GM12878 (cell line): Measurements from ENCODE around the gene LASP1. TPM values are rescaled to one million over a fixed set of nuclear protein-coding genes. Genes with fewer than 3 reads are reported as not detected.

Source experiments
- CBX3 ChIP-seq: fragments of 200-600 bp; sonication (generic); IDR thresholded peaks from 2 replicates; pipeline ENCODE4 v1.6.1; 2016; ENCODE audit warnings: low read depth, borderline replicate concordance
- EED ChIP-seq: sonication (generic); IDR thresholded peaks from 2 replicates; pipeline ENCODE4 v1.6.1; 2016; ENCODE audit warnings: antibody characterized with exemption, low read depth
- GATAD2B ChIP-seq: fragments of 450-650 bp; conservative IDR thresholded peaks from 2 replicates; pipeline ENCODE4 v1.6.1; 2017; ENCODE audit warnings: low read depth, mild to moderate bottlenecking, moderate library complexity
- IRF4 ChIP-seq: IDR thresholded peaks from 2 replicates; pipeline ENCODE4 v1.6.1; 2011; ENCODE audit warnings: low read depth, low read length
- MYB ChIP-seq: fragments of 150-350 bp; IDR thresholded peaks from 2 replicates; pipeline ENCODE4 v1.6.1; 2014; ENCODE audit warnings: mild to moderate bottlenecking, low read depth, low read length, borderline replicate concordance
- RELA ChIP-seq: fragments of 450-650 bp; IDR thresholded peaks from 2 replicates; pipeline ENCODE4 v1.8.0; 2014; ENCODE audit warnings: borderline replicate concordance; ENCODE audit not compliant: partially characterized antibody
- RUNX3 ChIP-seq: IDR thresholded peaks from 2 replicates; pipeline ENCODE4 v1.6.1; 2012; ENCODE audit warnings: low read length, inconsistent platforms
- SMARCA5 ChIP-seq: fragments of 450-650 bp; IDR thresholded peaks from 2 replicates; pipeline ENCODE4 v1.6.1; 2017; ENCODE audit warnings: mild to moderate bottlenecking
- TAF1 ChIP-seq: IDR thresholded peaks from 2 replicates; pipeline ENCODE4 v1.6.1; 2011; ENCODE audit warnings: mild to moderate bottlenecking, low read depth, low read length, borderline replicate concordance
- WRNIP1 ChIP-seq: IDR thresholded peaks from 2 replicates; pipeline ENCODE4 v1.6.1; 2011; ENCODE audit warnings: low read depth, low read length, improper control_type of control experiment, borderline replicate concordance
- ZBED1 ChIP-seq: IDR thresholded peaks from 2 replicates; pipeline ENCODE4 v1.6.1; 2016; ENCODE audit warnings: borderline replicate concordance
- ZNF622 ChIP-seq: fragments of 450-650 bp; IDR thresholded peaks from 2 replicates; pipeline ENCODE4 v1.6.1; 2017; ENCODE audit warnings: mild to moderate bottlenecking, inconsistent platforms
- polyA plus RNA-seq, 11 experiments: library from polyadenylated mRNA; depleted of rRNA in 4 of 11; unstranded in 6 of 11; stranded (reverse) in 5 of 11; fragments of >200 nt; fragmentation: Nextera tagmentation in 4 of 11; fragmentation: Illumina TruSeq in 1 of 11; extraction: Ambion mirVana in 4 of 11; extraction: Trizol in 1 of 11; gene quantifications; 1 replicate in 1 of 11; 2 replicates in 10 of 11; pipeline versions ENCODE4 v1.2.1 to v1.2.3, GENCODE V29; 2011 to 2016; ENCODE audit warnings: inconsistent platforms in 2 of 11, missing spikeins in 2 of 11, low read depth in 1 of 11
- total RNA-seq, 4 experiments: library from RNA; depleted of rRNA in 3 of 4; stranded (reverse); fragments of >200 nt in 3 of 4; fragmentation: Illumina TruSeq in 1 of 4; extraction: Trizol in 1 of 4; gene quantifications; 2 replicates each; pipeline versions ENCODE4 v1.2.1 to v1.2.3, GENCODE V29; 2013 to 2021
- TF ChIP-seq, protein P1 (sequence below): fragments of 450-650 bp; IDR thresholded peaks from 2 replicates; pipeline ENCODE4 v1.6.1; 2017; ENCODE audit warnings: mild to moderate bottlenecking, moderate library complexity
- TF ChIP-seq, protein P2 (sequence below): IDR thresholded peaks from 2 replicates; pipeline ENCODE4 v1.6.1; 2012; ENCODE audit warnings: mild to moderate bottlenecking, low read depth, low read length
- TF ChIP-seq, protein P3 (sequence below): fragments of 450-650 bp; IDR thresholded peaks from 2 replicates; pipeline ENCODE4 v1.6.1; 2017; ENCODE audit warnings: low read depth, mild to moderate bottlenecking, moderate library complexity
- TF ChIP-seq, protein P4 (sequence below): fragments of 450-650 bp; conservative IDR thresholded peaks from 2 replicates; pipeline ENCODE4 v1.6.1; 2017; ENCODE audit warnings: mild to moderate bottlenecking, moderate library complexity
- TF ChIP-seq, protein P5 (sequence below): IDR thresholded peaks from 2 replicates; pipeline ENCODE4 v1.6.1; 2011; ENCODE audit warnings: borderline replicate concordance, low read depth, mild to moderate bottlenecking, moderate library complexity, low read length; ENCODE audit not compliant: insufficient read depth, poor library complexity, severe bottlenecking

Gene LASP1
- total and polyA plus RNA-seq, 10 of the 15 experiments (the other 5 are each of a cell fraction or from before 2014, with no cell fraction given), result 21.0 to 114 (median 59.3) TPM

DNA sequence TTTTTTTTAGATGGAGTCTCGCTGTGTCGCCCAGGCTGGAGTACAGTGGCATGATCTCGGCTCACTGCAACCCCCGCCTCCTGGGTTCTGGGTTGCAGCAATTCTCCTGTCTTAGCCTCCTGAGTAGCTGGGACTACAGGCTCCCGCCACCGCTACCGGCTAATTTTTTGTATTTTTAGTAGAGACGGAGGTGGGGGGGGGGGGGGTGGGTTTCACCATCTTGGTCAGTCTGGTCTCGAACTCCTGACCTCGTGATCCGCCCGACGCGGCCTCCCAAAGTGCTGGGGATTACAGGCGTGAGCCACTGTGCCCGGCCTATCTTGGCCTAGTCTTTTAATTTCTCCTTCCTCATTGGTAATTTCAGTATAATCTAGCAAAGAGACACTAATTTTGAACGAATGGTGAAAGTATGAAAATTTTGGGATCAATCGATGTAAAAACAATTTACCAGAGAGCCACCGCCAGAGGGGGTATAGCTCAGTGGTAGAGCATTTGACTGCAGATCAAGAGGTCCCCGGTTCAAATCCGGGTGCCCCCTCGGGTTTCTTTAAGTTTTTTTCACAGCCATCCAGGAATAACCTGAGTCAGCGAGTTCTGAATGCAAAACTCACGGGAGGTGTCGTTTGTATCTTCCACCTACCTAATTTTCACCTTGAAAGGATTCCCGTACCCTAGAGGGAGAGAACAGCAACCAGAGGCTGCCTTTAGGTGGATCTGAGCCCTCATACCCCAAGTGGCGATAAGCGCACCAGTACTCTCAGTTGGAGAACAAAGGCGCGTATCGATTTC lies 2.5 kb upstream of the LASP1 start (continued):
- TF ChIP-seq IRF4, result 0 out of 2 replicates have a peak, but pooled peaks have one; percentile 18
- TF ChIP-seq, protein P1, sequence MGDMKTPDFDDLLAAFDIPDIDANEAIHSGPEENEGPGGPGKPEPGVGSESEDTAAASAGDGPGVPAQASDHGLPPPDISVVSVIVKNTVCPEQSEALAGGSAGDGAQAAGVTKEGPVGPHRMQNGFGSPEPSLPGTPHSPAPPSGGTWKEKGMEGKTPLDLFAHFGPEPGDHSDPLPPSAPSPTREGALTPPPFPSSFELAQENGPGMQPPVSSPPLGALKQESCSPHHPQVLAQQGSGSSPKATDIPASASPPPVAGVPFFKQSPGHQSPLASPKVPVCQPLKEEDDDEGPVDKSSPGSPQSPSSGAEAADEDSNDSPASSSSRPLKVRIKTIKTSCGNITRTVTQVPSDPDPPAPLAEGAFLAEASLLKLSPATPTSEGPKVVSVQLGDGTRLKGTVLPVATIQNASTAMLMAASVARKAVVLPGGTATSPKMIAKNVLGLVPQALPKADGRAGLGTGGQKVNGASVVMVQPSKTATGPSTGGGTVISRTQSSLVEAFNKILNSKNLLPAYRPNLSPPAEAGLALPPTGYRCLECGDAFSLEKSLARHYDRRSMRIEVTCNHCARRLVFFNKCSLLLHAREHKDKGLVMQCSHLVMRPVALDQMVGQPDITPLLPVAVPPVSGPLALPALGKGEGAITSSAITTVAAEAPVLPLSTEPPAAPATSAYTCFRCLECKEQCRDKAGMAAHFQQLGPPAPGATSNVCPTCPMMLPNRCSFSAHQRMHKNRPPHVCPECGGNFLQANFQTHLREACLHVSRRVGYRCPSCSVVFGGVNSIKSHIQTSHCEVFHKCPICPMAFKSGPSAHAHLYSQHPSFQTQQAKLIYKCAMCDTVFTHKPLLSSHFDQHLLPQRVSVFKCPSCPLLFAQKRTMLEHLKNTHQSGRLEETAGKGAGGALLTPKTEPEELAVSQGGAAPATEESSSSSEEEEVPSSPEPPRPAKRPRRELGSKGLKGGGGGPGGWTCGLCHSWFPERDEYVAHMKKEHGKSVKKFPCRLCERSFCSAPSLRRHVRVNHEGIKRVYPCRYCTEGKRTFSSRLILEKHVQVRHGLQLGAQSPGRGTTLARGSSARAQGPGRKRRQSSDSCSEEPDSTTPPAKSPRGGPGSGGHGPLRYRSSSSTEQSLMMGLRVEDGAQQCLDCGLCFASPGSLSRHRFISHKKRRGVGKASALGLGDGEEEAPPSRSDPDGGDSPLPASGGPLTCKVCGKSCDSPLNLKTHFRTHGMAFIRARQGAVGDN, result no peak
- TF ChIP-seq, protein P2, sequence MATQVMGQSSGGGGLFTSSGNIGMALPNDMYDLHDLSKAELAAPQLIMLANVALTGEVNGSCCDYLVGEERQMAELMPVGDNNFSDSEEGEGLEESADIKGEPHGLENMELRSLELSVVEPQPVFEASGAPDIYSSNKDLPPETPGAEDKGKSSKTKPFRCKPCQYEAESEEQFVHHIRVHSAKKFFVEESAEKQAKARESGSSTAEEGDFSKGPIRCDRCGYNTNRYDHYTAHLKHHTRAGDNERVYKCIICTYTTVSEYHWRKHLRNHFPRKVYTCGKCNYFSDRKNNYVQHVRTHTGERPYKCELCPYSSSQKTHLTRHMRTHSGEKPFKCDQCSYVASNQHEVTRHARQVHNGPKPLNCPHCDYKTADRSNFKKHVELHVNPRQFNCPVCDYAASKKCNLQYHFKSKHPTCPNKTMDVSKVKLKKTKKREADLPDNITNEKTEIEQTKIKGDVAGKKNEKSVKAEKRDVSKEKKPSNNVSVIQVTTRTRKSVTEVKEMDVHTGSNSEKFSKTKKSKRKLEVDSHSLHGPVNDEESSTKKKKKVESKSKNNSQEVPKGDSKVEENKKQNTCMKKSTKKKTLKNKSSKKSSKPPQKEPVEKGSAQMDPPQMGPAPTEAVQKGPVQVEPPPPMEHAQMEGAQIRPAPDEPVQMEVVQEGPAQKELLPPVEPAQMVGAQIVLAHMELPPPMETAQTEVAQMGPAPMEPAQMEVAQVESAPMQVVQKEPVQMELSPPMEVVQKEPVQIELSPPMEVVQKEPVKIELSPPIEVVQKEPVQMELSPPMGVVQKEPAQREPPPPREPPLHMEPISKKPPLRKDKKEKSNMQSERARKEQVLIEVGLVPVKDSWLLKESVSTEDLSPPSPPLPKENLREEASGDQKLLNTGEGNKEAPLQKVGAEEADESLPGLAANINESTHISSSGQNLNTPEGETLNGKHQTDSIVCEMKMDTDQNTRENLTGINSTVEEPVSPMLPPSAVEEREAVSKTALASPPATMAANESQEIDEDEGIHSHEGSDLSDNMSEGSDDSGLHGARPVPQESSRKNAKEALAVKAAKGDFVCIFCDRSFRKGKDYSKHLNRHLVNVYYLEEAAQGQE, result no peak
- no peak for TF ChIP-seq GATAD2B
- no peak for TF ChIP-seq ZNF622
- TF ChIP-seq, protein P3, sequence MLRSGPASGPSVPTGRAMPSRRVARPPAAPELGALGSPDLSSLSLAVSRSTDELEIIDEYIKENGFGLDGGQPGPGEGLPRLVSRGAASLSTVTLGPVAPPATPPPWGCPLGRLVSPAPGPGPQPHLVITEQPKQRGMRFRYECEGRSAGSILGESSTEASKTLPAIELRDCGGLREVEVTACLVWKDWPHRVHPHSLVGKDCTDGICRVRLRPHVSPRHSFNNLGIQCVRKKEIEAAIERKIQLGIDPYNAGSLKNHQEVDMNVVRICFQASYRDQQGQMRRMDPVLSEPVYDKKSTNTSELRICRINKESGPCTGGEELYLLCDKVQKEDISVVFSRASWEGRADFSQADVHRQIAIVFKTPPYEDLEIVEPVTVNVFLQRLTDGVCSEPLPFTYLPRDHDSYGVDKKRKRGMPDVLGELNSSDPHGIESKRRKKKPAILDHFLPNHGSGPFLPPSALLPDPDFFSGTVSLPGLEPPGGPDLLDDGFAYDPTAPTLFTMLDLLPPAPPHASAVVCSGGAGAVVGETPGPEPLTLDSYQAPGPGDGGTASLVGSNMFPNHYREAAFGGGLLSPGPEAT, result no peak
- TF ChIP-seq, protein P4, sequence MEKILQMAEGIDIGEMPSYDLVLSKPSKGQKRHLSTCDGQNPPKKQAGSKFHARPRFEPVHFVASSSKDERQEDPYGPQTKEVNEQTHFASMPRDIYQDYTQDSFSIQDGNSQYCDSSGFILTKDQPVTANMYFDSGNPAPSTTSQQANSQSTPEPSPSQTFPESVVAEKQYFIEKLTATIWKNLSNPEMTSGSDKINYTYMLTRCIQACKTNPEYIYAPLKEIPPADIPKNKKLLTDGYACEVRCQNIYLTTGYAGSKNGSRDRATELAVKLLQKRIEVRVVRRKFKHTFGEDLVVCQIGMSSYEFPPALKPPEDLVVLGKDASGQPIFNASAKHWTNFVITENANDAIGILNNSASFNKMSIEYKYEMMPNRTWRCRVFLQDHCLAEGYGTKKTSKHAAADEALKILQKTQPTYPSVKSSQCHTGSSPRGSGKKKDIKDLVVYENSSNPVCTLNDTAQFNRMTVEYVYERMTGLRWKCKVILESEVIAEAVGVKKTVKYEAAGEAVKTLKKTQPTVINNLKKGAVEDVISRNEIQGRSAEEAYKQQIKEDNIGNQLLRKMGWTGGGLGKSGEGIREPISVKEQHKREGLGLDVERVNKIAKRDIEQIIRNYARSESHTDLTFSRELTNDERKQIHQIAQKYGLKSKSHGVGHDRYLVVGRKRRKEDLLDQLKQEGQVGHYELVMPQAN, result 0 out of 2 replicates have a peak, but pooled peaks have one; percentile 33
- no peak for TF ChIP-seq WRNIP1
- TF ChIP-seq RELA, result peak; percentile 9
- TF ChIP-seq TAF1, result no peak
- no peak for TF ChIP-seq ZBED1
- TF ChIP-seq SMARCA5, result peak; percentile 98
- peak; percentile 56 for TF ChIP-seq RUNX3
- TF ChIP-seq, protein P5, sequence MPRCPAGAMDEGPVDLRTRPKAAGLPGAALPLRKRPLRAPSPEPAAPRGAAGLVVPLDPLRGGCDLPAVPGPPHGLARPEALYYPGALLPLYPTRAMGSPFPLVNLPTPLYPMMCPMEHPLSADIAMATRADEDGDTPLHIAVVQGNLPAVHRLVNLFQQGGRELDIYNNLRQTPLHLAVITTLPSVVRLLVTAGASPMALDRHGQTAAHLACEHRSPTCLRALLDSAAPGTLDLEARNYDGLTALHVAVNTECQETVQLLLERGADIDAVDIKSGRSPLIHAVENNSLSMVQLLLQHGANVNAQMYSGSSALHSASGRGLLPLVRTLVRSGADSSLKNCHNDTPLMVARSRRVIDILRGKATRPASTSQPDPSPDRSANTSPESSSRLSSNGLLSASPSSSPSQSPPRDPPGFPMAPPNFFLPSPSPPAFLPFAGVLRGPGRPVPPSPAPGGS, result no peak
- no peak for TF ChIP-seq MYB
- no peak for TF ChIP-seq EED
- no peak for TF ChIP-seq CBX3
